Keratinocyte (primary cell): Measurements from ENCODE around the gene SYT11. TPM values are rescaled to one million over a fixed set of nuclear protein-coding genes. Genes with fewer than 3 reads are reported as not detected.

Source experiments
- DNase-seq: peaks from one replicate; pipeline ENCODE4 v3.0.0-alpha.2; 2011; ENCODE audit warnings: low read depth, missing footprints, low spot score
- FAIRE-seq: peaks from 2 replicates; lab custom pipeline; 2011; peaks lifted over from hg19 to GRCh38; lab: Jason Lieb, UNC
- H2AFZ ChIP-seq: 2 replicates; pipeline ENCODE4 v1.6.0; 2012; ENCODE audit warnings: low read length, control low read depth, inconsistent platforms; ENCODE audit not compliant: control insufficient read depth
- H3K27ac ChIP-seq: 2 replicates; pipeline ENCODE4 v1.5.1; 2011; ENCODE audit warnings: low read length; ENCODE audit not compliant: control insufficient read depth, insufficient read depth
- H3K27me3 ChIP-seq: 3 replicates; pipeline ENCODE4 v1.6.0; 2011; ENCODE audit warnings: low read length; ENCODE audit not compliant: control insufficient read depth, insufficient read depth; ENCODE audit errors: extremely low read depth
- H3K36me3 ChIP-seq, 2 experiments: 2 replicates in 1 of 2; 3 replicates in 1 of 2; pipeline ENCODE4 v1.5.1; 2011; ENCODE audit warnings: low read length in 2 of 2, mild to moderate bottlenecking in 1 of 2; ENCODE audit not compliant: control insufficient read depth in 2 of 2, insufficient read depth in 2 of 2; ENCODE audit errors: extremely low read depth in 1 of 2
- H3K4me1 ChIP-seq: 3 replicates; pipeline ENCODE4 v1.5.1; 2011; ENCODE audit warnings: low read length; ENCODE audit not compliant: control insufficient read depth, insufficient read depth; ENCODE audit errors: extremely low read depth
- H3K4me2 ChIP-seq: 3 replicates; pipeline ENCODE4 v1.6.0; 2011; ENCODE audit warnings: low read depth, low read length; ENCODE audit not compliant: control insufficient read depth, insufficient read depth; ENCODE audit errors: extremely low read depth
- H3K4me3 ChIP-seq, 3 experiments: fragments of 200-600 bp in 1 of 3; sonication (generic) in 1 of 3; 2 replicates in 2 of 3; 3 replicates in 1 of 3; pipeline ENCODE4 v1.5.1; 2011 to 2016; ENCODE audit warnings: low read length in 3 of 3, mild to moderate bottlenecking in 3 of 3, control low read depth in 2 of 3, inconsistent platforms in 1 of 3, low read depth in 1 of 3, mixed read lengths in 1 of 3, mixed run types in 1 of 3, moderate library complexity in 1 of 3; ENCODE audit not compliant: control insufficient read depth in 2 of 3, insufficient read depth in 2 of 3; ENCODE audit errors: extremely low read depth in 1 of 3
- H3K79me2 ChIP-seq: 2 replicates; pipeline ENCODE4 v1.6.0; 2012; ENCODE audit warnings: low read length; ENCODE audit not compliant: control insufficient read depth, insufficient read depth
- H3K9ac ChIP-seq: 3 replicates; pipeline ENCODE4 v1.6.0; 2011; ENCODE audit warnings: low read length; ENCODE audit not compliant: control insufficient read depth, insufficient read depth; ENCODE audit errors: extremely low read depth
- H3K9me1 ChIP-seq: 3 replicates; pipeline ENCODE4 v1.6.0; 2011; ENCODE audit warnings: low read length; ENCODE audit not compliant: control insufficient read depth, insufficient read depth; ENCODE audit errors: extremely low read depth
- H3K9me3 ChIP-seq: 2 replicates; pipeline ENCODE4 v1.5.1; 2012; ENCODE audit warnings: low read depth, low read length; ENCODE audit not compliant: control insufficient read depth
- H4K20me1 ChIP-seq: 3 replicates; pipeline ENCODE4 v1.6.0; 2011; ENCODE audit warnings: low read length; ENCODE audit not compliant: control insufficient read depth, insufficient read depth; ENCODE audit errors: extremely low read depth
- CTCF ChIP-seq, 3 experiments: IDR thresholded peaks in 1 of 3; conservative IDR thresholded peaks in 1 of 3; optimal IDR thresholded peaks in 1 of 3; 2 replicates in 2 of 3; 3 replicates in 1 of 3; pipeline versions ENCODE3 to v1.5.1; 2011; ENCODE audit warnings: low read length in 3 of 3, mild to moderate bottlenecking in 3 of 3, moderate library complexity in 2 of 3, control low read depth in 1 of 3, inconsistent platforms in 1 of 3; ENCODE audit not compliant: insufficient read depth in 2 of 3; ENCODE audit errors: extremely low read depth in 1 of 3
- EZH2 ChIP-seq: IDR thresholded peaks from one replicate; pipeline ENCODE4 v1.6.1; 2012; ENCODE audit warnings: inconsistent platforms, mild to moderate bottlenecking, low read length, moderate library complexity
- dilution Hi-C: fragments of 300-500 bp; cut with MboI; formaldehyde crosslinking; loops from one replicate; pipeline ENCODE4 v1.7.0; 2020; ENCODE audit warnings: low sequenced_read_pairs; ENCODE audit not compliant: extremely low pct_ligation_motif_present
- polyA plus RNA-seq, 5 experiments: library from polyadenylated mRNA; depleted of rRNA in 3 of 5; stranded (reverse) in 3 of 5; stranded (forward) in 1 of 5; unstranded in 1 of 5; fragments of >200 nt; gene quantifications; 1 replicate in 1 of 5; 2 replicates in 3 of 5; 3 replicates in 1 of 5; pipeline versions ENCODE4 v1.2.1 to v1.2.3, GENCODE V29; 2011 to 2012; ENCODE audit warnings: missing spikeins in 2 of 5, low read depth in 1 of 5, low replicate concordance in 1 of 5

SYT11 gene
- polyA plus RNA-seq, 1 donor (not counting 4 experiments of a cell fraction or from before 2014, with no cell fraction given), result 0.08 TPM

GRCh38 chr1:155882766-155883165 lies 23.4 kb downstream of the SYT11 start:
- Histone ChIP-seq H3K27ac (no peak overlapping the region), H3K9me1 (no peaks in the 10 kb centered on the region), H3K4me2 (no peak overlapping the region), H3K4me3 (no peak overlapping the region), H3K36me3 (no peaks in the 10 kb centered on the region), H3K4me1 (no peaks in the 10 kb centered on the region), H3K79me2 (no peaks in the 10 kb centered on the region), H3K9me3 (no peaks in the 10 kb centered on the region), H4K20me1 (no peaks in the 10 kb centered on the region), H3K9ac (no peak overlapping the region), H3K27me3 (peaks cover 6% of the 10 kb centered on the region), H2AFZ (no peak overlapping the region)
- DNase-seq (no peak), FAIRE-seq (no peak)
- no peak for TF ChIP-seq EZH2
- no peak for TF ChIP-seq CTCF (optimal IDR thresholded peaks at IDR 0.05 in 1 of 3, IDR thresholded peaks at IDR 0.05 in 1 of 3, conservative IDR thresholded peaks at IDR 0.05 in 1 of 3; ENCODE audit: extremely low read depth in 1 of 3, insufficient read depth in 2 of 3, low read length in 3 of 3)
- dilution Hi-C loops, result no loop called here

GRCh38 chr1:155884031-155884960 lies 24.9 kb downstream of the SYT11 start:
- Histone ChIP-seq H3K27me3 (peaks cover 6% of the 10 kb centered on the region), H3K4me2 (no peak overlapping the region), H4K20me1 (no peaks in the 10 kb centered on the region), H3K9me1 (no peaks in the 10 kb centered on the region), H3K4me1 (no peaks in the 10 kb centered on the region), H3K4me3 (no peak overlapping the region), H3K79me2 (no peaks in the 10 kb centered on the region), H3K9ac (no peak overlapping the region), H3K27ac (no peak overlapping the region), H2AFZ (no peak overlapping the region), H3K36me3 (no peaks in the 10 kb centered on the region), H3K9me3 (no peaks in the 10 kb centered on the region)
- no peak for FAIRE-seq
- dilution Hi-C loops, result no loop called here
- no peak for DNase-seq
- TF ChIP-seq CTCF (optimal IDR thresholded peaks at IDR 0.05 in 1 of 3, IDR thresholded peaks at IDR 0.05 in 1 of 3, conservative IDR thresholded peaks at IDR 0.05 in 1 of 3; ENCODE audit: extremely low read depth in 1 of 3, insufficient read depth in 2 of 3, low read length in 3 of 3) (no peak), EZH2 (no peak)
